CD4-positive, alpha-beta T cell treated with Interleukin-10 for 1 hour (primary cell): ENCODE data around the gene FMN2.
"Not testable (repeated sequence)": the region's sequence is repeated elsewhere in the genome, so short reads cannot be mapped to it uniquely, and the experiment has no call there.

Source experiments
- DNase-seq: peaks from one replicate; pipeline ENCODE4 v3.0.0-alpha.2; 2020

Gene FMN2

DNA sequence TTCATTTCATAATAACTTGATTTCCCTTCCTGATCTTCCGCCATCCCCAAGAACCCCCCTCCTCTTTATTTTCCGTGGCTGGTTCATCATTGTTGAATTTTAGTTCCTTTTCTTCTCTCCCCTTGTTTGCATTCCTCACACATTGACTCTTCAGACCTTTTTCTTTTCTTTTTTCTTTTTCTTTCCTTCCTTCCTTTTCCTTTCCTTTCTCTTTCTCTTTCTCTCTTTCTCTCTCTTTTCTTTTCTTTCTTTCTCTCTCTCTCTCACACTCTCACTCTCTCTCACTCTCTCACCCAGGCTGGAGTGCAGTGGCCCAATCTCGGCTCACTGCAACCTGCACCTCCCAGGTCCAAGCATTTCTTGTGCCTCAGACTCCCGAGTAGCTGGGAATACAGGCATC, 231.3 kb downstream of the FMN2 start:
- DNase-seq, result no peak

DNA sequence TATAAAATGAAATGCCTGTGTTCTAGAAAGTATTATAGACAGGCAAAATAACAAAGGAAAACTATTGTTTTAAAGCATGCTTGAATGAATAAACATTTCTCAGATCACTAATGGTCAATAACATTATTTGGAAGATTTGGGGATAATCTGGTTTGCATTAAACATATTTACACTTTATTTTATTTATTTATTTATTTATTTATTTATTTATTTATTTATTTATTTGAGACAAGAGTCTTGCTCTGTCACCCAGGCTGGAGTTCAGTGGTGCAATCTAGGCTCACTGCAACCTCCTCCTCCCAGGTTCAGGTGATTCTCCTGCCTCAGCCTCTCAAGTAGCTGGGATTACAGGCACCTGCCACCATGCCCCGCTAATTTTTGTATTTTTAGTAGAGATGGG, 236.7 kb downstream of the FMN2 start:
- DNase-seq, result not testable (repeated sequence)

DNA sequence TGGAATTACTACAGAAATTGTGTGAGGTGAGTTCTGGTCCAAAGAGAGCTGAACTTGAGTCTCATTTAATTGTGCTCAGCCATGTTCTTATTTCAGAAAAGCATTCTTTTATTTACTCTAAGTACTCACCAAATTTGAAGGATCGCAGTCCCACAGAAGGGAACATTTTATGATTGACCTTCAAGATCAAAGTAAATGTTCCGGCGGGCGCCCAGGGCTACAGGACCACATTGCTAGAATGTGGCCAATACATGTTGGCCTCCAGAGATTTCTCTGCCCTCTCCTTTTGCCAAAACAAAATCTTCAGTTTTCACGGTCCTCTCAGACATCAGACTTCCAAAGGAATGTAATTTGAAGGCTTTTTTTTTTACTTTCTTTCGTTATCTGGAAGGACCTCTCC, 237.8 kb downstream of the FMN2 start:
- DNase-seq, result no peak

DNA sequence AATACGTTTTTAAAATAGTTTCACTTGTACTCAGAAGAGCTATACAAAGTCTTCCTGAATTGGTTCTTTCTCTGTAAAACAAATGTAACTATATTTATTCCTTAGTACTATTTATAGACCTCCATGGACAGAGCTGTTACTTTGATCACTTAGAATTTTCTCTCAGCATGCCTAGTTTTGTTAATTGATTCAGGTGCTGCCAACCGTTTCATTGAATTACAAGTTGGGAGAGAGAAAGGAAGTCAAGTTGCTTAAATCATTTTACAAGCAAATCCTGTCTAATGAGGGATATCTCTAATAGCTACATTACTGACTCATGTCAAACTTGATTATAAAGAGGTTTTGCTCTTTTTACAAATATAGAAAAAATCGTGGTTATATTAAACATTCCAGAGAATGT, 241.0 kb downstream of the FMN2 start:
- no peak for DNase-seq

DNA sequence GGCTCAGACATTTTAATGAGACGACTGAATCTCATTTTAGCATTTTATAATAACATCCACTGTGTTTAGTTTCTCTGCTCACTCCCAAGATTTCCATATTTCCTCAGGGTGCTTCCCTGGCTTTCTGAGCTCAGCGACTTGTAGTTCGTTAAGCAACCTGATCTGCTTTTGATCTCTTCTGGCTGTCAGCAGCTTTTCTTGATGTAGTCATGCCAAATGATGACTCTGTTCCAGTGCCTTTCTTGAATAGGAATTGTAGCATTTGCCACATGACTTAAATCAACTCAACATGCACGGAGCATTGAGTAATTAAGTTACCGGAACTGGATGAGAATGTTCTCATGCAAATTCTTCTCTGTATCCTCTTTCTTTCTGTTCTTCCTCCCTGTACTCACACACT, 246.1 kb downstream of the FMN2 start:
- DNase-seq, result no peak

DNA sequence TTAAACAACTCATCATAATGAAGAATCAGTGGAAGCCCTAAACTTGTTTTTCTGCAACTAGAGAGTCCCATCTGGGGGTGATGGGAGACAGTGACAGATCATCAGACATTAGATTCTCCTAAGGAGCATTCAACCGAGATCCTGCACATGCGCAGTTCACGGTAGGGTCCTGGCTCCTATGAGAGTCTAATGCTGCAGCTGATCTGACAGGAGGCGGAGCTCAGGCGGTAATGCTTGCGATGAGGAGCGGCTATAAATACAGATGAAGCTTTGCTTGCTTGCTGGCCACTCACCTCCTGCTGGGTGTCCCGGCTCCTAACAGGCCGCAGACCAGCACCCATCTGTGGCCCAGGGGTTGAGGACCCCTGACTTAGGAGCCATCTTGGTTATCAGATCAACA, 247.2 kb downstream of the FMN2 start:
- DNase-seq, result no peak

DNA sequence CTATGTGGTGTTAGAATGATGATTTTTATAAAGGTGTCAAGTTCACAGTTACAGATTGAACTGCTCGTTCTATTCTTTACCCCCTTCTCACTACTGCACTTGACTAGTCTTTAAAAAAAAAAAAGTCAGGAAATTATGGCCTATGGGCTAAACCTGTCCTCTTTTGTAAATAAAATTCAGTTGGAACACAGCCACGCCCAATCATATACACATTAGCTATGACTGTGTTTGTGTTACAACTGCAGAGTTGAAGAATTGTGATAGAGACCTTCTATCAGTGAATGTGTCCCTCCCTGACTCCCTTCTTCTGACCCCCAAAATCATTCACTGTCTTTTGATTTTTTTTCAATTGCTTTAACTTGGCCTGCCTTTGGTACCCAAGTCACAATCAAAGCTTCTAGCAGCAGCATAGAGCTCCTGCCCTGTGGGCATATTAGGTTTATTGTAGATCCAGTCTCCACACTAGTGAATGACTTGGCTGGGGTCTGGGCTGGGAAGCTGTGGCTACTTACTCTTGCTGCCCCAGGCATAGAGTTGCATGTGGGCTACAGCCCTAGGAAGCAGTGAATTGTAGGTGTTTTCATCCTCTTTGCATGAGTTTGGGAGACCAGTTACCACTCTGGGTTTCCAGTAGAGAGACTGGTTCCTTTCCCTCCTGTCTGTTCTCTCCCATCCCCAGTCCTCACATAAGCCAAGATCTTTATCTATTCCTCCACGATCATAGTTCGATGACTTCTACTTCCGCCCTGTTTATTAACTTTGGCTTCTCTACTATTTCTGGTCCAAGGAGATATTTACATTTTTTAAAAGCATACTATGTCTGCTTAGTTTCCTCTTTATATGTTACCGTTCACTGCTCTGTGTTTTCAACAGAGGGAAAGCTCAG, 249.9 kb downstream of the FMN2 start:
- DNase-seq, result no peak

DNA sequence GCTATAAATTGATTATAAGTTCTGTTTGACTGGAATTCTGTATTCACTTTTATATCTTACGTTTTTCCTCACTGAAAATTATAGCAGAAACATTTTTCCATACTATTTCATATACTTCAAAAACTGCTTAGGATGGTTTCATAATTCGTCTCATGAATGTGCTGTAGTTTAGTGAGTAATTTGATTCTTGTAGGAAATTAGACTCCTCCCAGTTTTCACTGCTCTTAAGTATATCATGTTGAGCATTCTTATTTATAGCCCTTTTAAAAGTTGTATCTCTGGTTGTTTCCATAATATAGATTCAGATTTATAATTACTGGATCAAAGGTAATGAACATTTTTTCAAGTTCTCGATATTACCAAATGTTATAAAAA, 250.6 kb downstream of the FMN2 start:
- no peak for DNase-seq

DNA sequence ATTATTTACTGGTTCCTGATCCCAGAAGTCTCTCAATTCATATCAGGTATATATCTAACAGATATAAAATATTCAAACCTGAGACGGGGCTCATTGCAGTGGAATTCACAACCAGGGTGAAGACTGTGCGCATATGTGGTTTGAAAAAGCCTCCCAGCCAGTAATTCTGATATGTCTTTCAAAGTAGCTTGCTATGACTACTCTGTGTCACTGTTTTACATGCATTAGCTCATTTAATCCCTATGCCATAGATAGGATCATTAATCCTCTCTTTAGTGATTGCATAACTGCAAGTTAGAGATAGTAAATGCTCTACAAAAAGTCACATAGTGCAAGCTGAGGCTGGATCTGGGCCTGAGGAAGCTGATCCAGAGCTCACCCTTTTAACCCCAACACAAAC, 251.4 kb downstream of the FMN2 start:
- DNase-seq, result no peak

DNA sequence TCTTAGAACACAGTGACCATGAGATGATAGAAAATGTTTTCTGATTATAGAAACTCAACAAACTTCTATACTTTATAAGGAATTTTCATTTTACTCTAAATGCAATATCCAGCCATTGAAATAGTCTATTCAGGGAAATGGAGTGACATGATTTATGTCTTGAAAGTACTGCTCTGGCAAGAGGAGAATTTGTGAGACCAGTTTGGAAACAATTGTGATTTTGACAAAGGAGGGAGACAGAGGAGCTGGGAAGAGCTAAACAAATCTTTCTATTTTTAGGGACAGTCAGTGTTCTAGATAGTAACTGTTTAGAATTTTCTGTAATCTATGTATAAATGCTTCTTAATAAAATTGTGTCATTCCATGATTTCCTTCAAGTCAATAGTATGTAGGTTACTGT, 252.3 kb downstream of the FMN2 start:
- no peak for DNase-seq

DNA sequence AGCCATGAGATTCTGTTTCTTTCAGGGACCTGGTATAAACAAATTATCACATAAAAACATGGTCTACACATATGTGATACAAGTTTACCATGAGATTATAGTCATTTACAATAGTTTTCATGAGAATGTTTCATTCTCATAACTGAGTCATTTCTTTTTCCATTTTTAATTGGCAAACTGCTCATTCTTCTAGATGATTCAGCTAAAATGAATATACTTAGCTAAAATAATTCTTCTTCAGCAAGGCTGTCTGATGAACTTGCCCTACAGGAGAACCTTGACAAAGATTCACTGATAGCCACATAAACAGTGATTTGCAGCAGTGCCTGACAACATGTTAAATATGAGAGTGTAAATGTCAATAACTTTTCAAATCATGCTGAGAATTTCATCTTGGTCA, 253.2 kb downstream of the FMN2 start:
- DNase-seq, result no peak

DNA sequence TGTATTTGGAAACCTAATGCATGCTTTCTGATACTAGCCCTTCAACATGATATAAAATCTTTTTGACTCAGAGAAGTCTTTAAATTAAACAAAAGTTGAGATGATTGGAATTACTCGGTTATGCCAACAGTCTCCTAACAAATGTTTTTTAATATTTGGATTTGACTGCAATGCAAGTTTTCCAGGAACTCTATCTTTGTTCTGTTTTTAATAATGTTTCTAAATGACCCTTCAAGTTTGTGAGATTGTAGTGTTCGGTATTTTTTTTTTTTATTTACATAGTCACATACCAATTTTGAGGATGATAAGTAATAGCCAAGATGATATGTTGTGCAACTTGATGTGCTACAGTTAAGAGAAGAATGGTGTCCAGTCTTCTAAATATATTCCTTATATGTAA, 258.0 kb downstream of the FMN2 start:
- no peak for DNase-seq

DNA sequence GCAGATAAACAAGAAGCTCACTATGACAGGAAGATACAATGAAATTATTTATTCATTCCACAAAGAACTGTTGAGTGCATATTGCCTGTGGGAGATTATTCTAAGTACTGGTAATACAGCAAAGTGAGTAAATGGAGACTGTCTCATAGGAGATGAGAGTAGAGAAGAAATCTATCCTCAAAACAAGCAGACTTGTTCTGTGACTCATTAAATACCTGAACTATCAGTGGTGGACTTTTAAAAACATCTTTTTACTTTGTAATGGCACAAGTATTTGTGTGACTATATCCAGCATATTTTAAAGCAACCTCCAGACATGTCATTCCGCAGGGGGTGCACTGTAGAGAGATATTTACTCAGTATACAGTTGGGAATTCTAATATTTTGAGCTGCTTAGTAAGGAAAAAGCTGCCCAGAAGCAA, 259.2 kb downstream of the FMN2 start:
- no peak for DNase-seq

DNA sequence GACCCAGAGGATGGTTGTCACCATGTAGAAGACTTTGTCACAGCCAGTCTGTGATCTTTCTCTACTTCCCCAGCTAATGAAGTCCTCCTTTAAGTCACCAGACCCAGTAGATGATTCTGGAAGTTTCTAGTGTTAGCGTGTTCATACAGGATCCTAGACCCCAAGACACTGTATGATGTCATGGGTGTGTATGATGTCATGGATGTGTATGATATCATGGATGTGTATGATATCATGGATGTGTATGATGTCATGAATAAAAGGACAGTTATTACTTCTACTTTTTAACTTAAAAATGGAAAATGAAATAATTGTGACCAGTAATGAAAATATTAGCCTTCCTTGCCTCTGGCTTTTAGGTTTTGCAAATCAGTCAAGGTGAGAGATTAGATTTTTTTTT, 260.0 kb downstream of the FMN2 start:
- no peak for DNase-seq

DNA sequence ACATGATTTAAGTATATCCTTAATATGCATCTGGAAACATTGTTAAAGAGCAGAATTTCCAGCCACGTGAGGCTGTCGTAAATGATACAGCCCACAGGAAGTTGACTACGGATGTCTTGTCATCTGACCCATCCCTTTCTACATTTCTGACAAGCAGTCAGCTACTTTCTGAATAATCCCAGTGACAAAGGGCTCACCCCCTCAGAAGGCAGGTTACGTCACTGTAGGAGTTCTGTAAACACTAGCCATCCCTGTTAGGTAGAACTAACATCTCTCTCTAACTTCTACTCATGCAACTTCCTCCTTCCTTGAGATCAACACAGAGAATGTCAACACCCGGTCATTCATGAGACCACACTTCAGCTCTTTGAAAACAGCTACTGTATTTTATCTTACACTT, 261.1 kb downstream of the FMN2 start:
- DNase-seq, result no peak

DNA sequence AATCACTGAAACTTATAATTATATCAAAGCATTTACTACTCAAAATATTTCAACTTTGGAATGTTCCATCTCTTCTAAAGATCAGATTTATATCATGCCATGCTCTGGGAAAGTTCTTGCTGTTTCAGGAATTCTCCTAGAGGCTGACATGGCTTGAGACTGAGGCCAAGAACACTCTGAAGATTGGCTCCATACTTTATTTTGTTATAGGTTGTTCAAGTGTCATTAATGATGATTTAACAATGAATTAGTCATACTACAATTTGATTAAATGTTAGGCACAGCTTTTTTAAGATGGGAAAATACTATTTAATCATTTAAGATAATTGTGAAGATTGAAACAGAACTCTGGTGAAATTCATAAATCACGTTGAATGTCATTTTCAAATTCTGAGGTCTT, 264.9 kb downstream of the FMN2 start:
- DNase-seq, result no peak

DNA sequence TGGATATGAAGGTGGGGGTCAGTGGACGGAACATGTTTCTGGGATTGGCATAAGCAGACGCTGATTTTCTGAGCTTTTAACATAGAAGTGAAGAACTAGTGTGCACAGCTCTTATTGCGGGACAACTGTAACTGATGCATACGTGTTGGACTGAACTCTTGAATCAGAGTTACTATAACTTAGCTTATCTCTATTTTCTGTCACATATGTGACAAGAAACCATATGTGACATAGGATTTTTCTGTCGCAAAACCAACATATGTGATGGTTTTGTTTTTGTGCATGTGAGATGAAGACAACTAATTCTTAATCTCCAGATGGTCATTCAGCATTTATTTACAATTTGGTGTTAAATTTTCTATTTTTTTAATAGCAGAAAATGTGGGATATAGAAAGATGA, 270.4 kb downstream of the FMN2 start:
- DNase-seq, result no peak

DNA sequence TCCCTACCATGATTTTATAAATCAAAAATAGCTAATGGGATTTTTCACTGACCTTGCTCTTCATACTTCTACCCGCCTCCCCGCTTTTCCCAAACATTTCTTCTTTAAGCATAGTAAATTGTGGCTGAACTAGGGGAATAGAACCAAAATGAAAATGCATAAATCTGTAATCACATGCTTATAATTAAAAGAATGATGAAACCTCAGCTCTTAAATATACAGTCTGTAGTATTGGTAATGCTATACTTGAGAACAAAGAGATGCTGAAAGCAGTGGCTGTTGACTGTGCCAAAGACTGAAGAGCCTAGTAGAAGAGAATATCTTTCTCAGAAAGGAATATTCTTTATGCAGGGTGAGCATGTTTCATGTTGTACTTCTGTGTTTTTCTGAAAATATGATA, 271.1 kb downstream of the FMN2 start:
- DNase-seq, result no peak

DNA sequence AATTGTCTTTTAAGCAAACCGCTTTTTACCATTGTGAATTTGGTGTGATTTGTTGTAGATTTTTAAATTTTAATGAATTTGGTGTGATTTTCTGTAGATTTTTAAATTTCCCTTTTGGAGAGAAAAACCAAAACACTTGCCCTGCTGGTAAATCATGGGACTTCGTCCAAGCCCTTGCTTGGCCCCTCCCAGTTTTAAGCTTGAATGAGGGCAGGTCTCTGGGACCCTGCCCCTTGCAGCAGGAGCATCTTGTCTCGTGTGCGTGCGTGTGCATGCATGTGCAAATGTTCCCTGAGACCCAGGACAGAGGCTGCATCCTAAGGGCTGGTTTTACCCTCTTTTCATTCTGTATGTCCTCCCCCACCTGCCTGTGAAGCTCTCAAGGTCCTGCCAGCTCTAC, 271.6 kb downstream of the FMN2 start:
- no peak for DNase-seq

DNA sequence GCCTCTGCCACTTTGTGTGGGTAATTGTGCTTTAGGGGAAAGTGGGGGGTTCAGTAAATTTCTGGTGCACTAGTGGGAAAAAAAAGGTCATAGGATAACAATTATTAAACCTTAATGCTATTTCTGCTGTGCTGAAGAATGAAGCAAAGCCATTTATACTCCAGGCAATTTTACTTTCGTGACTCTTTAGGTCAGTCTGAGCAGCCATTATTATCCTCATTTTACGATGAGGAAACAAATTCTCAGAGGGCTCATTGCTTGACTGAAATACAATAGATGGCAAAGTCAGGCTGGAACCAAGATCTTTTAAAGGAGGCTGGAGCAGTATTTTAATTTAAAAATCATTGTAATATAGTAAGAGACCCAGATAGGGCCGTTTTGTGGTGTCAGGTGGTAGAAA, 272.2 kb downstream of the FMN2 start:
- no peak for DNase-seq

DNA sequence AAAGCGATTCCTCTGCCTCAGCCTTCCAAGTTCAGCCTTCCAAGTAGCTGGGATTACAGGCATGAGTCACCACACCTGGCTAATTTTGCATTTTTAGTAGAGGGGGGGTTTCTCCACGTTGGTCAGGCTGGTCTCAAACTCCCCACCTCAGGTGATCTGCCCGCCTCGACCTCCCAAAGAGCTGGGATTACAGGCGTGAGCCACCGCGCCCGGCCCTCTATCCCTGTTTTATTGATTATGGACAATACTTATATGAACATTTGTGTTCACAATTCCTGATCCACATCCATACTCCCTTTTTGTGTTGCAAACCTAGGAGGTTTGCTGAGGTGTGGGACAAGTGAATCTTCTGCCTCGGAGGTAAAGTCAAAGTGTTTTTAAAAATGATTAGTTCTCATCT, 275.0 kb downstream of the FMN2 start:
- DNase-seq, result no peak

DNA sequence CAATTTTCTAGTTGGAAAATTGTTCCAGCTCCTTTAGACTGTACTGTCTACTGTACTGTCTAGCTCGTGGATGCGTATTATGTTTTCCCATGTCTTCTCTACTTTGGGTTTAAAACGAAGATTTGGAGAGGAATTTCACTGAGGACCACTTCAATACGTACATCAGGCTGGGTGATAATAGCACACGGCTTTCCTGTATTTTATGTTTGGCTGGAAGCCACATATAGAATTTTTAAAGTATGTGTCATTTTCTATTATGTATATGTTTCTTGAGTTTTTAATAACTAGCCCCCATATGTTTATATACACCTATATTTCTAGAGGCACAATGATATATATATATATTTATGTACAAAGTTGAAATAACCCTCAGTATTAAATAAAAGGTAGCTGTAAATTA, 293.9 kb downstream of the FMN2 start:
- no peak for DNase-seq

DNA sequence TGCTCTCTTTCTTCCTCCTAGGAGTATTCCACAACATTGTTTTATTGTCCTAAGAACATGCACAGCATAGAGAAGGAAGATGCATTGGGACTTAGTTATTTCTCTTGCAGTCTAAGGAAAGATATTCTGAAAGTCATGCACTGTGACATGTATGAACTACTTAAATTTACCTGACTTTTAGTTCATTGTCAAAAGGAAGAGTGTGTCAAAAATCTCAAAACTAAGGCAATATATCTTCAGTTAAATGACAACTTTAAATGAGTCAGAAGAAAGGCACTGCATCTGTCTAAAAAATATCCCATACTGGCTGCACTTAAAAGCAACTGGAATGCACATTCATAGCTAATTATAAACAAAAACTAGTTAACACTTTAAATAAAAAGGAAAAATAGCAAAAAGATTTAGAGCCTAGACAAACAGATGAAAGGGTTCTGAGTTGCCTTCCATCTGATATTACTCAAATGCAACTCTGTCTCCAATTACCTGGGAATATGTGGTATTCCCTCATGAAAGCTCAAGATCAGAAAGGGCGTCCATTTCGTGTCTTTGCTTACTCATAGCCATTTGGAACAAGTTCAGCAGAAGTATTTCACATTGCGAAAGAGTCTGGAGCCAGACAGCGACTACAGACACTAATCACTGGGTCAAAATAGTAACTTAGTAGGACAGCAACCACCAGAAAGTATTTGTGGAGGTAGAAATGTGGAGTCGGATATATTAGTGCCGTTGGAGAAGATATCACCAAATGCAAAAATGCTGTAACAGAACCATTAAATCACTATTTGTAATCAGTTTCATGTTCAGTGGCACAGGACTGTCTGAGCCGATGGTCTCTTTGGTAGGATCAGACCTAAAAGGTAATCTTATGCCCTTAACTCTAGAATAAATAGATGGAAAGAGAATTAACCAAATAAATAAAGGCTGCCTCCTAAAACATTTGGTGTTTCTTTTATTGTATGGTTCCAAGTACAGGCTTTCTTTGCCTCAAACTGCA, 294.6 kb downstream of the FMN2 start:
- DNase-seq, result no peak

DNA sequence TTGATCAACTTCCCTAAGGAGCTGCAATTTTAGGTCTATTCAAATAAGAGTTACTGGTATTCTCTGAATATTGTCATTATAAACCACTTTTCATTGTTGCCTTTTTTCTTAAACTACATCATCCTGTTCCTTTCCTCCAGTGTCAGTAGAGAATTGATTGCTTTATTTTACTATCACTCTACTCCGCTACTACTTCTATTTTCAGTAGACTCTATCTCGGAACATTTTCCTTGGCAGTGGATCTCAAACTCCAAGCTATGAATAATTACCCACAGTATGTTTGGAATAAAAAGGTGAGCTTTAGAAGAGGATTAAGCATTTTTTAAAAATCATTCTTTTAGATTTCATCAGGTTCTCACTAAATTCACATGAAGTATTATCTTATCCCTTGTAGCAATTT, 295.4 kb downstream of the FMN2 start:
- DNase-seq, result no peak
